Caco-2 (cell line): ENCODE results near the gene NOTCH1. TPM values are rescaled to one million over a fixed set of nuclear protein-coding genes. Genes with fewer than 3 reads are reported as not detected.

Source experiments
- BruUV-seq: library from RNA; stranded (reverse); fragments of 400-500 nt; replicated peaks from 2 replicates; lab custom pipeline; 2021; lab: Mats Ljungman, UMichigan
- CTCF ChIA-PET: fragments of 300-600 bp; sonication (Branson Sonifier 250); formaldehyde crosslinking; loops from one replicate; lab custom pipeline; 2022; ENCODE audit warnings: antibody characterized with exemption; lab: Charles Lee
- POLR2A ChIA-PET: fragments of 300-600 bp; sonication (Branson Sonifier 250); formaldehyde crosslinking; loops from one replicate; lab custom pipeline; 2022; ENCODE audit warnings: antibody characterized with exemption; lab: Charles Lee
- DNase-seq, 2 experiments: peaks; one replicate each; pipeline versions ENCODE4 v3.0.0 to v3.0.0-alpha.2; 2020 to 2022
- H3K27me3 ChIP-seq: replicated peaks from 2 replicates; pipeline ENCODE4 v1.6.0; 2011; ENCODE audit warnings: low read length; ENCODE audit not compliant: control insufficient read depth, insufficient read depth
- H3K36me3 ChIP-seq: 2 replicates; pipeline ENCODE4 v1.5.1; 2011; ENCODE audit warnings: low read length; ENCODE audit not compliant: control insufficient read depth, insufficient read depth
- H3K4me1 ChIP-seq: fragments of 250-450 bp; sonication (Bioruptor Pico); 2 replicates; pipeline ENCODE4 v1.5.1; 2020; ENCODE audit warnings: mild to moderate bottlenecking
- H3K4me3 ChIP-seq: 2 replicates; pipeline ENCODE4 v1.5.1; 2011; ENCODE audit warnings: low read depth, mild to moderate bottlenecking, control low read depth, low read length
- H3K9me3 ChIP-seq: fragments of 250-450 bp; sonication (Bioruptor Pico); 2 replicates; pipeline ENCODE4 v1.5.1; 2020; ENCODE audit warnings: mild to moderate bottlenecking, moderate library complexity
- H3K27ac Mint-ChIP-seq: one replicate; pipeline ENCODE4 v1.8.0; 2022; ENCODE audit warnings: mixed read lengths; ENCODE audit not compliant: unreplicated experiment
- H3K27me3 Mint-ChIP-seq: one replicate; pipeline ENCODE4 v1.8.0; 2022; ENCODE audit warnings: mixed read lengths; ENCODE audit not compliant: insufficient read depth, unreplicated experiment
- H3K36me3 Mint-ChIP-seq: one replicate; pipeline ENCODE4 v1.8.0; 2022; ENCODE audit warnings: mild to moderate bottlenecking, mixed read lengths; ENCODE audit not compliant: insufficient read depth, unreplicated experiment
- H3K4me1 Mint-ChIP-seq: one replicate; pipeline ENCODE4 v1.8.0; 2022; ENCODE audit warnings: low read depth, mixed read lengths; ENCODE audit not compliant: unreplicated experiment
- H3K4me3 Mint-ChIP-seq: one replicate; pipeline ENCODE4 v1.8.0; 2022; ENCODE audit warnings: mild to moderate bottlenecking, moderate library complexity, mixed read lengths; ENCODE audit not compliant: unreplicated experiment
- H3K9me3 Mint-ChIP-seq: one replicate; pipeline ENCODE4 v1.8.0; 2022; ENCODE audit warnings: mixed read lengths; ENCODE audit not compliant: unreplicated experiment
- CTCF ChIP-seq, 2 experiments: fragments of 200-600 bp in 1 of 2; IDR thresholded peaks; 1 replicate in 1 of 2; 2 replicates in 1 of 2; pipeline versions ENCODE4 v1.5.1 to v1.8.0; 2011 to 2022; ENCODE audit warnings: antibody characterized with exemption in 1 of 2, control low read depth in 1 of 2, inconsistent platforms in 1 of 2, low read depth in 1 of 2, low read length in 1 of 2, mild to moderate bottlenecking in 1 of 2, moderate library complexity in 1 of 2; ENCODE audit not compliant: insufficient read depth in 1 of 2, severe bottlenecking in 1 of 2, unreplicated experiment in 1 of 2
- intact Hi-C: fragments of 100-400 bp; cut with micrococcal nuclease; formaldehyde crosslinking; loops from one replicate; pipeline ENCODE4 v1.10.0; 2022; ENCODE audit not compliant: unreplicated experiment
- total RNA-seq: library from RNA; stranded (reverse); gene quantifications from 2 replicates; pipeline ENCODE4 v1.2.3, GENCODE V29; 2022

The NOTCH1 gene
- total RNA-seq, 1 experiment from 2014 or later = 6.3 TPM

GRCh38 chr9:136565086-136565714, 19.4 kb upstream of the NOTCH1 start:
- DNase-seq = no peak
- intact Hi-C loops = no loop called here
- Histone ChIP-seq H3K4me1 (peaks cover 26% of the 10 kb centered on the region), H3K4me3 (no peak overlapping the region), H3K9me3 (peaks cover 13% of the 10 kb centered on the region), H3K27me3 (no peaks in the 10 kb centered on the region), H3K36me3 (no peaks in the 10 kb centered on the region)
- ChIA-PET POLR2A (no interaction called here), CTCF (interaction anchor here (1.5 kb wide), 1 partner anchor 62 kb away, joined by 6 read pairs; no protein-coding TSS in a partner anchor)
- no TSS peak for BruUV-seq
- Mint-ChIP-seq H3K36me3 (peaks cover 14% of the 10 kb centered on the region), H3K27ac (no peak overlapping the region), H3K27me3 (no peaks in the 10 kb centered on the region), H3K4me1 (peaks cover 15% of the 10 kb centered on the region), H3K9me3 (peaks cover 11% of the 10 kb centered on the region), H3K4me3 (no peak overlapping the region)
- TF ChIP-seq CTCF (IDR thresholded peaks at IDR 0.05; ENCODE audit: insufficient read depth in 1 of 2, low read depth in 1 of 2, low read length in 1 of 2, severe bottlenecking in 1 of 2, unreplicated experiment in 1 of 2) = no peak

GRCh38 chr9:136564379-136564988, 18.6 kb upstream of the NOTCH1 start:
- BruUV-seq = no TSS peak
- DNase-seq = no peak
- TF ChIP-seq CTCF (IDR thresholded peaks at IDR 0.05; ENCODE audit: insufficient read depth in 1 of 2, low read depth in 1 of 2, low read length in 1 of 2, severe bottlenecking in 1 of 2, unreplicated experiment in 1 of 2) = no peak
- peaks cover 21% of the 10 kb centered on the region for H3K9me3 ChIP-seq
- H3K4me1 ChIP-seq = peaks cover 19% of the 10 kb centered on the region
- H3K9me3 Mint-ChIP-seq = peaks cover 12% of the 10 kb centered on the region
- H3K27me3 ChIP-seq = no peaks in the 10 kb centered on the region
- no peaks in the 10 kb centered on the region for H3K27me3 Mint-ChIP-seq
- H3K36me3 ChIP-seq = no peaks in the 10 kb centered on the region
- no peak overlapping the region for H3K4me3 ChIP-seq
- POLR2A ChIA-PET = no interaction called here
- peaks cover 9% of the 10 kb centered on the region for H3K4me1 Mint-ChIP-seq
- peaks cover 15% of the 10 kb centered on the region for H3K36me3 Mint-ChIP-seq
- intact Hi-C loops = no loop called here
- CTCF ChIA-PET = interaction anchor here (1.5 kb wide), 2 partner anchors 61 to 63 kb away, joined by 6 to 7 read pairs; no protein-coding TSS in a partner anchor
- H3K27ac Mint-ChIP-seq = no peak overlapping the region
- H3K4me3 Mint-ChIP-seq = no peak overlapping the region

- intact Hi-C loops = no loop called here
- H3K9me3 ChIP-seq = peaks cover 28% of the 10 kb centered on the region
- Mint-ChIP-seq H3K27ac (no peak overlapping the region), H3K4me3 (no peak overlapping the region), H3K27me3 (no peaks in the 10 kb centered on the region), H3K4me1 (peaks cover 5% of the 10 kb centered on the region), H3K9me3 (peaks cover 17% of the 10 kb centered on the region), H3K36me3 (peaks cover 16% of the 10 kb centered on the region)
- CTCF ChIA-PET = interaction anchor here (1.5 kb wide), 2 partner anchors 62 to 63 kb away, joined by 6 to 7 read pairs; no protein-coding TSS in a partner anchor
- H3K4me3 ChIP-seq = no peak overlapping the region
- no peaks in the 10 kb centered on the region for H3K36me3 ChIP-seq
- POLR2A ChIA-PET = no interaction called here
- no peak for TF ChIP-seq CTCF (IDR thresholded peaks at IDR 0.05; ENCODE audit: insufficient read depth in 1 of 2, low read depth in 1 of 2, low read length in 1 of 2, severe bottlenecking in 1 of 2, unreplicated experiment in 1 of 2)
- H3K4me1 ChIP-seq = peaks cover 14% of the 10 kb centered on the region
- no peaks in the 10 kb centered on the region for H3K27me3 ChIP-seq
- DNase-seq = no peak
- no TSS peak for BruUV-seq
Observed at GRCh38 chr9:136563646-136564325, 17.9 kb upstream of the NOTCH1 start.
